Measurements from ENCODE around the gene CDH2.

DNA sequence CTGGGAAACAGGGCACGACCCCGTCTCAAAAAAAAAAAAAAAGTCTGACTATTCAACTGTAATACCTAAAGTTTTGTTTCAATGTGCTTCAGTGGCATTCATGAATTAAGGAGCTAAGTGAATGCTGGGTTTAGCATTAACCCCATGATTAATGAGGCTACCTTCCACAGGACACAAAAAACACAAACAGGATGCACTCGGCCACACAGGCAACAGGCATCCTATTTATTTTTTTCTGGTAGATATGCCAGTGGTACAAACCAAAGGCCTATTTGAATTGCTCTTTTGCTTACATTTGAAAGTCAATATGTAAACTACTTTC is 48.3 kb downstream of the CDH2 start:
- TF ChIP-seq, protein P1, sequence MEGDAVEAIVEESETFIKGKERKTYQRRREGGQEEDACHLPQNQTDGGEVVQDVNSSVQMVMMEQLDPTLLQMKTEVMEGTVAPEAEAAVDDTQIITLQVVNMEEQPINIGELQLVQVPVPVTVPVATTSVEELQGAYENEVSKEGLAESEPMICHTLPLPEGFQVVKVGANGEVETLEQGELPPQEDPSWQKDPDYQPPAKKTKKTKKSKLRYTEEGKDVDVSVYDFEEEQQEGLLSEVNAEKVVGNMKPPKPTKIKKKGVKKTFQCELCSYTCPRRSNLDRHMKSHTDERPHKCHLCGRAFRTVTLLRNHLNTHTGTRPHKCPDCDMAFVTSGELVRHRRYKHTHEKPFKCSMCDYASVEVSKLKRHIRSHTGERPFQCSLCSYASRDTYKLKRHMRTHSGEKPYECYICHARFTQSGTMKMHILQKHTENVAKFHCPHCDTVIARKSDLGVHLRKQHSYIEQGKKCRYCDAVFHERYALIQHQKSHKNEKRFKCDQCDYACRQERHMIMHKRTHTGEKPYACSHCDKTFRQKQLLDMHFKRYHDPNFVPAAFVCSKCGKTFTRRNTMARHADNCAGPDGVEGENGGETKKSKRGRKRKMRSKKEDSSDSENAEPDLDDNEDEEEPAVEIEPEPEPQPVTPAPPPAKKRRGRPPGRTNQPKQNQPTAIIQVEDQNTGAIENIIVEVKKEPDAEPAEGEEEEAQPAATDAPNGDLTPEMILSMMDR (conservative IDR thresholded peaks at IDR 0.05; ENCODE audit: low read depth in 2 of 2), result no peak
- TF ChIP-seq, protein P2, sequence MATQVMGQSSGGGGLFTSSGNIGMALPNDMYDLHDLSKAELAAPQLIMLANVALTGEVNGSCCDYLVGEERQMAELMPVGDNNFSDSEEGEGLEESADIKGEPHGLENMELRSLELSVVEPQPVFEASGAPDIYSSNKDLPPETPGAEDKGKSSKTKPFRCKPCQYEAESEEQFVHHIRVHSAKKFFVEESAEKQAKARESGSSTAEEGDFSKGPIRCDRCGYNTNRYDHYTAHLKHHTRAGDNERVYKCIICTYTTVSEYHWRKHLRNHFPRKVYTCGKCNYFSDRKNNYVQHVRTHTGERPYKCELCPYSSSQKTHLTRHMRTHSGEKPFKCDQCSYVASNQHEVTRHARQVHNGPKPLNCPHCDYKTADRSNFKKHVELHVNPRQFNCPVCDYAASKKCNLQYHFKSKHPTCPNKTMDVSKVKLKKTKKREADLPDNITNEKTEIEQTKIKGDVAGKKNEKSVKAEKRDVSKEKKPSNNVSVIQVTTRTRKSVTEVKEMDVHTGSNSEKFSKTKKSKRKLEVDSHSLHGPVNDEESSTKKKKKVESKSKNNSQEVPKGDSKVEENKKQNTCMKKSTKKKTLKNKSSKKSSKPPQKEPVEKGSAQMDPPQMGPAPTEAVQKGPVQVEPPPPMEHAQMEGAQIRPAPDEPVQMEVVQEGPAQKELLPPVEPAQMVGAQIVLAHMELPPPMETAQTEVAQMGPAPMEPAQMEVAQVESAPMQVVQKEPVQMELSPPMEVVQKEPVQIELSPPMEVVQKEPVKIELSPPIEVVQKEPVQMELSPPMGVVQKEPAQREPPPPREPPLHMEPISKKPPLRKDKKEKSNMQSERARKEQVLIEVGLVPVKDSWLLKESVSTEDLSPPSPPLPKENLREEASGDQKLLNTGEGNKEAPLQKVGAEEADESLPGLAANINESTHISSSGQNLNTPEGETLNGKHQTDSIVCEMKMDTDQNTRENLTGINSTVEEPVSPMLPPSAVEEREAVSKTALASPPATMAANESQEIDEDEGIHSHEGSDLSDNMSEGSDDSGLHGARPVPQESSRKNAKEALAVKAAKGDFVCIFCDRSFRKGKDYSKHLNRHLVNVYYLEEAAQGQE (IDR thresholded peaks at IDR 0.05; ENCODE audit: unreplicated experiment), result no peak
- TF ChIP-seq, protein P3, sequence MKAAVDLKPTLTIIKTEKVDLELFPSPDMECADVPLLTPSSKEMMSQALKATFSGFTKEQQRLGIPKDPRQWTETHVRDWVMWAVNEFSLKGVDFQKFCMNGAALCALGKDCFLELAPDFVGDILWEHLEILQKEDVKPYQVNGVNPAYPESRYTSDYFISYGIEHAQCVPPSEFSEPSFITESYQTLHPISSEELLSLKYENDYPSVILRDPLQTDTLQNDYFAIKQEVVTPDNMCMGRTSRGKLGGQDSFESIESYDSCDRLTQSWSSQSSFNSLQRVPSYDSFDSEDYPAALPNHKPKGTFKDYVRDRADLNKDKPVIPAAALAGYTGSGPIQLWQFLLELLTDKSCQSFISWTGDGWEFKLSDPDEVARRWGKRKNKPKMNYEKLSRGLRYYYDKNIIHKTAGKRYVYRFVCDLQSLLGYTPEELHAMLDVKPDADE (IDR thresholded peaks at IDR 0.05), result no peak
- TF ChIP-seq CREB1 (CRISPR knock-in tag; IDR thresholded peaks at IDR 0.05; ENCODE audit: low read depth) (no peak), EZH2 (IDR thresholded peaks at IDR 0.05; ENCODE audit: low read depth, unreplicated experiment) (no peak), ZNF114 (CRISPR knock-in tag; IDR thresholded peaks at IDR 0.05) (no peak), NANOG (IDR thresholded peaks at IDR 0.05; ENCODE audit: borderline replicate concordance) (no peak), POLR2AphosphoS5 (IDR thresholded peaks at IDR 0.05; ENCODE audit: low read depth) (no peak), STAT1 (IDR thresholded peaks at IDR 0.05; ENCODE audit: unreplicated experiment) (no peak), EZH2phosphoT487 (IDR thresholded peaks at IDR 0.05; ENCODE audit: unreplicated experiment) (no peak), JUNB (IDR thresholded peaks at IDR 0.05; ENCODE audit: unreplicated experiment) (no peak), ZNF331 (CRISPR knock-in tag; IDR thresholded peaks at IDR 0.05; ENCODE audit: low read depth) (no peak)
- TF ChIP-seq, protein P4, sequence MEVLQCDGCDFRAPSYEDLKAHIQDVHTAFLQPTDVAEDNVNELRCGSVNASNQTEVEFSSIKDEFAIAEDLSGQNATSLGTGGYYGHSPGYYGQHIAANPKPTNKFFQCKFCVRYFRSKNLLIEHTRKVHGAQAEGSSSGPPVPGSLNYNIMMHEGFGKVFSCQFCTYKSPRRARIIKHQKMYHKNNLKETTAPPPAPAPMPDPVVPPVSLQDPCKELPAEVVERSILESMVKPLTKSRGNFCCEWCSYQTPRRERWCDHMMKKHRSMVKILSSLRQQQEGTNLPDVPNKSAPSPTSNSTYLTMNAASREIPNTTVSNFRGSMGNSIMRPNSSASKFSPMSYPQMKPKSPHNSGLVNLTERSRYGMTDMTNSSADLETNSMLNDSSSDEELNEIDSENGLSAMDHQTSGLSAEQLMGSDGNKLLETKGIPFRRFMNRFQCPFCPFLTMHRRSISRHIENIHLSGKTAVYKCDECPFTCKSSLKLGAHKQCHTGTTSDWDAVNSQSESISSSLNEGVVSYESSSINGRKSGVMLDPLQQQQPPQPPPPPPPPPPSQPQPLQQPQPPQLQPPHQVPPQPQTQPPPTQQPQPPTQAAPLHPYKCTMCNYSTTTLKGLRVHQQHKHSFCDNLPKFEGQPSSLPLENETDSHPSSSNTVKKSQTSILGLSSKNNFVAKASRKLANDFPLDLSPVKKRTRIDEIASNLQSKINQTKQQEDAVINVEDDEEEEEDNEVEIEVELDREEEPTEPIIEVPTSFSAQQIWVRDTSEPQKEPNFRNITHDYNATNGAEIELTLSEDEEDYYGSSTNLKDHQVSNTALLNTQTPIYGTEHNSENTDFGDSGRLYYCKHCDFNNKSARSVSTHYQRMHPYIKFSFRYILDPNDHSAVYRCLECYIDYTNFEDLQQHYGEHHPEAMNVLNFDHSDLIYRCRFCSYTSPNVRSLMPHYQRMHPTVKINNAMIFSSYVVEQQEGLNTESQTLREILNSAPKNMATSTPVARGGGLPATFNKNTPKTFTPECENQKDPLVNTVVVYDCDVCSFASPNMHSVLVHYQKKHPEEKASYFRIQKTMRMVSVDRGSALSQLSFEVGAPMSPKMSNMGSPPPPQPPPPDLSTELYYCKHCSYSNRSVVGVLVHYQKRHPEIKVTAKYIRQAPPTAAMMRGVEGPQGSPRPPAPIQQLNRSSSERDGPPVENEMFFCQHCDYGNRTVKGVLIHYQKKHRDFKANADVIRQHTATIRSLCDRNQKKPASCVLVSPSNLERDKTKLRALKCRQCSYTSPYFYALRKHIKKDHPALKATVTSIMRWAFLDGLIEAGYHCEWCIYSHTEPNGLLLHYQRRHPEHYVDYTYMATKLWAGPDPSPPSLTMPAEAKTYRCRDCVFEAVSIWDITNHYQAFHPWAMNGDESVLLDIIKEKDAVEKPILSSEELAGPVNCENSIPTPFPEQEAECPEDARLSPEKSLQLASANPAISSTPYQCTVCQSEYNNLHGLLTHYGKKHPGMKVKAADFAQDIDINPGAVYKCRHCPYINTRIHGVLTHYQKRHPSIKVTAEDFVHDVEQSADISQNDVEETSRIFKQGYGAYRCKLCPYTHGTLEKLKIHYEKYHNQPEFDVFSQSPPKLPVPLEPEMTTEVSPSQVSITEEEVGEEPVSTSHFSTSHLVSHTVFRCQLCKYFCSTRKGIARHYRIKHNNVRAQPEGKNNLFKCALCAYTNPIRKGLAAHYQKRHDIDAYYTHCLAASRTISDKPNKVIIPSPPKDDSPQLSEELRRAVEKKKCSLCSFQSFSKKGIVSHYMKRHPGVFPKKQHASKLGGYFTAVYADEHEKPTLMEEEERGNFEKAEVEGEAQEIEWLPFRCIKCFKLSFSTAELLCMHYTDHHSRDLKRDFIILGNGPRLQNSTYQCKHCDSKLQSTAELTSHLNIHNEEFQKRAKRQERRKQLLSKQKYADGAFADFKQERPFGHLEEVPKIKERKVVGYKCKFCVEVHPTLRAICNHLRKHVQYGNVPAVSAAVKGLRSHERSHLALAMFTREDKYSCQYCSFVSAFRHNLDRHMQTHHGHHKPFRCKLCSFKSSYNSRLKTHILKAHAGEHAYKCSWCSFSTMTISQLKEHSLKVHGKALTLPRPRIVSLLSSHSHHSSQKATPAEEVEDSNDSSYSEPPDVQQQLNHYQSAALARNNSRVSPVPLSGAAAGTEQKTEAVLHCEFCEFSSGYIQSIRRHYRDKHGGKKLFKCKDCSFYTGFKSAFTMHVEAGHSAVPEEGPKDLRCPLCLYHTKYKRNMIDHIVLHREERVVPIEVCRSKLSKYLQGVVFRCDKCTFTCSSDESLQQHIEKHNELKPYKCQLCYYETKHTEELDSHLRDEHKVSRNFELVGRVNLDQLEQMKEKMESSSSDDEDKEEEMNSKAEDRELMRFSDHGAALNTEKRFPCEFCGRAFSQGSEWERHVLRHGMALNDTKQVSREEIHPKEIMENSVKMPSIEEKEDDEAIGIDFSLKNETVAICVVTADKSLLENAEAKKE (CRISPR knock-in tag; IDR thresholded peaks at IDR 0.05), result no peak
